Neuron (in vitro differentiated cells): ENCODE measurements around the gene MITF.

Experiments
- H2AFZ ChIP-seq: one replicate; pipeline ENCODE4 v1.6.1; 2013; ENCODE audit warnings: low read depth, mild to moderate bottlenecking, inconsistent platforms, low read length, moderate library complexity
- H3K27me3 ChIP-seq: one replicate; pipeline ENCODE4 v1.6.1; 2013; ENCODE audit warnings: low read length; ENCODE audit not compliant: insufficient read depth
- H3K36me3 ChIP-seq: one replicate; pipeline ENCODE4 v1.6.1; 2013; ENCODE audit warnings: low read length; ENCODE audit not compliant: insufficient read depth
- H3K4me1 ChIP-seq: one replicate; pipeline ENCODE4 v1.6.1; 2013; ENCODE audit warnings: low read length; ENCODE audit not compliant: insufficient read depth
- H3K4me3 ChIP-seq: 2 replicates; pipeline ENCODE4 v1.5.1; 2013; ENCODE audit warnings: mild to moderate bottlenecking, low read length, moderate library complexity
- H3K9me3 ChIP-seq: one replicate; pipeline ENCODE4 v1.6.1; 2013; ENCODE audit warnings: low read length

The MITF gene

DNA sequence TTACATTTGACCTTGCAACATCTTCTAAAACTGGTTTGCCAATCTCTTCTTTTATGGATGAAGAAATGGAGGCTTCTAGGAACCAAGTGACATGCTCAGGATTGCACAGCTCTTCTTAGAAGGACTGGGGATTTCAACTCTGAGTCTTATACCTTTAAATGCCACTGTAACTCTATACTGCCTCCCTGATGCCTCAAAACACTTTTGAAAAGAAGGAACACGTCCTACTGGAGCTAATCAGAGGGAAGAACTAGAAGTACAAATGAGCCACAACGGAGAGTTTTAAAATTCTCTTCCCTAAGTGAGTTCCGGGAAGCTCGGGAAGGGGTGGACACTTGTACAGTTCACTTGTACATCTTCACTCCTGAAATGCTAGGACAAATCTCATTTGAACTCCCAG is 949 bp upstream of the MITF start:
- Histone ChIP-seq H3K27me3 (peaks cover 31% of the 10 kb centered on the region), H3K4me3 (peak overlapping the region; percentile 53), H3K4me1 (peaks cover 10% of the 10 kb centered on the region), H2AFZ (peak overlapping the region; percentile 99), H3K36me3 (no peaks in the 10 kb centered on the region), H3K9me3 (no peaks in the 10 kb centered on the region)

DNA sequence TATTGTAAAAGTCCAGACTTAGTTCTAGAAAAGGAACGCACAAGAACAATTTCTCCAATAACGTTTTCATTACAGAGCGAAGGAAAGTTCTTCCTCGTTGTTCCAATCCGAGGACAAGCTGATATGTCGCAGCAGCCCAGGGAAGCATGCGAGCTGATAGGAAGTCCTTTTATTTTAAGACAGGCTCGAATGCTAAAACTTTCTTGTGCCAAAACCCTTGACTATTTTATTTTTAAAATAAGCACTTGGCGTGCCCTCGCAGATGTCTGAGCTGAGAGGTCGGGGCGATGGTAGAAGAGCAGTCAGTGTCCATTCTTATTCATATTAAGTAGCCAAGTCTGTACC is 433 bp upstream of the MITF start:
- H3K27me3 ChIP-seq: peaks cover 31% of the 10 kb centered on the region
- peak overlapping the region; percentile 53 for H3K4me3 ChIP-seq
- no peaks in the 10 kb centered on the region for H3K9me3 ChIP-seq
- H2AFZ ChIP-seq: peak overlapping the region; percentile 99
- no peaks in the 10 kb centered on the region for H3K36me3 ChIP-seq
- peaks cover 10% of the 10 kb centered on the region for H3K4me1 ChIP-seq

DNA sequence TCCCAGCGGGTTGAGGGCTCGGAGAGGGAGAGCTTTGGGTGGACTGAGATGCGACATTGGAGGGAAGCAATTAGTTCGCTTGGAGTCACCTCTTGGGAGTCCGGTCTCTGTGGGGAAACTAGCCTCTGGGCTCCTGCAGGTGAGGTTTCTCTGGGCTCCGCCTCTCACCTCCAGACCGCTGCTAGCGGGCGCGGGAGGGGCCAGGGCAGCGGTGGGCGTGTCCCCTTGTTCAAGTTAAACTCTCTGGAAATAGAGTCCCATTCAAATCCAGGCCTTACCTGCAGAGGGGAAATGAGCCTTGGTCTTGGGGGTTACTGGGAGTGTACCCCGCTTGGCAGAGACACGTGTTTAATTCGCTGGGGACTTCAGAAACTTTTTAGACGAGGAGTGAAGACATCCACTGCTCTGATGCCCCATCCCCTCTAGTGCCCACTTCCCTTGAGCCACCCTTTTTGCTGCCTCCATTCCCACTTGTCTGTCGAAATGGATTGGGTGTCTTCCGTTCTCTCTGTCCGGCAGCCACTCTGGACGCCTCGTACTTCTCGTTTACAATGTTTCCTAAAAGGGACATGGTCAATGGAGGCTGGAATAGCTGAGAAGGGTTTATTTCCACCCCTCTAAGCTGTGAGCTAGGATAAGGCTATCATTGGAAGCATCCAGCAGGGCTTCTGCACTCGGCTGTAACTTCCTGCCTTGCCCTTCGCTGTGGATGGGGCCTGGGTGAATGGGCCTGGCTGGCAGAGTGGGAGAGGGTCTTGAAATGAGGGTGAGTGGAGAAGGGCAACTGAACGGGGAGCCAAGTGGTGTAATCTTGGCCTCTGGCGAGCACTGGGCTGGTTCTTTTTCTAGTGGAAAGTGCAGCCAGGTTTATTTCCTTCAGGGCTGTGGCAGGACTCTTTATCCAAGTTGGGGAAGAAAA is 1.1 kb downstream of the MITF start:
- H3K9me3 ChIP-seq: no peaks in the 10 kb centered on the region
- peaks cover 28% of the 10 kb centered on the region for H3K27me3 ChIP-seq
- peaks cover 10% of the 10 kb centered on the region for H3K4me1 ChIP-seq
- peak overlapping the region; percentile 53 for H3K4me3 ChIP-seq
- no peaks in the 10 kb centered on the region for H3K36me3 ChIP-seq
- H2AFZ ChIP-seq: peak overlapping the region; percentile 99

DNA sequence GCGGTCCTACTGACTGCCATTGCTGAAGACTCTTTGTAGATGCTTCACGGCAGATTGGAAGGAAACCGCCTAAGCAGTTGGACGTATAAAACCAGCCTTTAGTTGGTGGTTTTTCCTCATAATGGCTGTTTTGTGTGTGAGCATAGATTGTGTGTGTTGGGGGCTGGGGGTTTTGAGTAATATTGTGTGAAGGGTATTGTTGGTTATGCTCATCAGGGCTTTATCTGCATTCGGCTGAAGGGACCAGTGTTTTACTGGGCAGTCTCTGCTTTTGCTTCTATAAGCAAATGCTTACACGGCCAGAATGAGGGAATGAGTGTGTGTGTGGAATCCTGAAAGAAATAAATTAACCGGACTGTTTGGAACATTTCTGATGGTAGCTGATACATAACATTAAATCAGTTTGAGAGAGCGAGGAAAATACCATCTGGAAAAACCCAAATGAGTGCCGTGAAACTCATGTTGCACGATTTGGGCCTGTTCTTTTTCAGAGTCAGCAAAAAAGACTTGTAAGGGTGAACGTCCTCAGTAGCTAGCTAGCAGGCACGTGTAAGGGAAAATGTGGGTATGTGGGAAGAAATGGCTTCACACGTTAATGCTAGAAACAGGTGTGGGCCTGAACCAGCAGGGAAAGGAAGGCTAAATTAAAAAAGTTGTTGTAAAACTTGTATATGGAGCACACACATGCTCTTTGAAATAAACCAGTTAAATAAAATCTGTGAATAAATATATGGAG is 1.9 kb downstream of the MITF start:
- Histone ChIP-seq H3K27me3 (peaks cover 28% of the 10 kb centered on the region), H2AFZ (no peak overlapping the region), H3K4me1 (peaks cover 10% of the 10 kb centered on the region), H3K4me3 (no peak overlapping the region), H3K36me3 (no peaks in the 10 kb centered on the region), H3K9me3 (no peaks in the 10 kb centered on the region)

DNA sequence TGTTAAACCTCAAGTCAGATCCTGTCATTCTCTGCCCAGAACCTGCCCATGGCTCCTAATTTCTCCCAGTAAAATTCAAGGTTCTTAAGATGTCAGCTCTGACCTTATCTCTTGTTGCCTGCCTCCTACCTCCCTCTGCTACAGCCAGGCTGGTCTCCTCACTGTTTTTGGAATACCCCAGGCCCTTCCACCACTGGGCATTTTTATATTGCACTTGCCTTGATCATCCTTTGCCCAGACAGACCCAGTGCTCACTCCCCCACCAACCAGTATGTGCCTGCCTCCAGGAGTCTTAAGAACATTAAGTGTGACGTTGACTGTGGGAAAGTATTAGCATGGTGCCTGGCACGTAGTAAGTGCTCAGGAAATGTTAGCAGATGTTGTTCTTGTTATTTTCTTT is 3.1 kb downstream of the MITF start:
- Histone ChIP-seq H2AFZ (no peak overlapping the region), H3K9me3 (no peaks in the 10 kb centered on the region), H3K4me1 (peaks cover 10% of the 10 kb centered on the region), H3K4me3 (no peak overlapping the region), H3K36me3 (no peaks in the 10 kb centered on the region), H3K27me3 (peaks cover 22% of the 10 kb centered on the region)

DNA sequence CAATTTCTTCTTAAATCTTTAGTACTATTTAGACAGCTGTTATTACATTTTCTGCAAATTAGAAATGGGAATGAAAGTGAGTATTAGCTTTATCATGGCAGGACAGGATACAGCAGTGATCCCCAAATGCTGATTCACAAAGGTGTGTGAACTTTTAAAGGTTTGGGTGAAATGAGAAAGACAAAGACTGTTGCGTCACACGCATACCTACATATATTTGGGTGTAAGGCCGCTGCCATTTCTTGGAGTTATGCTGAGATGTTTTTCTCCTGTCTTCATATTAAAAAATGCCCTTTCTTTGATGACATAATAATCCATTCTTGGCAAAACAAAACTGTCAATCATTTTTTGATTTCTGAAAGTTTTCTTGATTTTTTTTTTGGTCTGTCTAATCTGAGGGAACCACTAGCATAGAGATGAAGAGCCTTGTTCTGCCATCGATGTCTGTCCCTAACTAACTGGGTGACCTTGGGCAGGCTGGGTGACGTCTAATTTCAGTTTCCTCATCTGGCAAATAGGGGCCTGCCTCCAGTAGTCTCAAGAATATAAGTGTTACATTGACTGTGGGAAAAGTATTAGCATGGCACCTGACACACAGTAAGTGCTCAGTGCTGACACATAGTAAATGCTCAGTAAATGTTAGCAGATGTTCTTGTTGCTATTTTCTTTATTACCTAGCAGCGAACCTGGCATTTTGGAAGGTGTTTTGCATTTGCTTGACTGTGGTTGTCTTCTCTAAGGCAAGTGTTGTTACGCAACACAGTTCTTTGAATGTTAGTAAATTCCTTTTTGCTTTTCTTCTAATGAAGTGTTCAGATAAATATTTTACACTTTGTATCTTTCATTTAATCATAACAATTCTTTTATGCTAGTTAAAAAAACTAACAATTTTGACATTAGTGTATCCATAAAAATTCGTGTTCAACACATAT is 5.0 kb downstream of the MITF start:
- peaks cover 5% of the 10 kb centered on the region for H3K4me1 ChIP-seq

DNA sequence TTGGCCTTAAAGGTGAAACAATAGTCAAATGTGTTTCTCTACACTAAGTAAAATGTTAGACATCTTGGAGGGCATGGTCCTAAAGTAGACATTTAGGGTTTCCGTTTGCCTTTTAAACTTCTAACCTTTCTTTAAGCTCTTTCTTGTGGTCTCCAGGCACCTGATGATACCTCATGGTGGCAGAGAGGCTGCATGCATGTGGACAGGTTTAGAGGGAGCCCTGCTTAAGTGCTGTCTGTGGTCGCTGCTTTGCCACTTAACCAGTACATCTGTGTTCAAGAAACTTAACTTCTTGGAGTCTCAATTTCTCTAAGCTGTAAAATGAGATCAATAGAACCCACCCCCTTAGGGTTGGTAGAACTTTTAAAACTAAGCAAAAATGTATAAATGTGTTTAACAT is 6.2 kb downstream of the MITF start:
- Histone ChIP-seq H3K36me3 (no peaks in the 10 kb centered on the region), H2AFZ (no peak overlapping the region), H3K9me3 (no peaks in the 10 kb centered on the region), H3K4me1 (no peaks in the 10 kb centered on the region), H3K4me3 (no peak overlapping the region), H3K27me3 (peaks cover 10% of the 10 kb centered on the region)

More for the DNA sequence above, 5.0 kb downstream of the MITF start:
- no peak overlapping the region for H2AFZ ChIP-seq
- H3K4me3 ChIP-seq: no peak overlapping the region
- peaks cover 19% of the 10 kb centered on the region for H3K27me3 ChIP-seq
- no peaks in the 10 kb centered on the region for H3K36me3 ChIP-seq
- no peaks in the 10 kb centered on the region for H3K9me3 ChIP-seq

DNA sequence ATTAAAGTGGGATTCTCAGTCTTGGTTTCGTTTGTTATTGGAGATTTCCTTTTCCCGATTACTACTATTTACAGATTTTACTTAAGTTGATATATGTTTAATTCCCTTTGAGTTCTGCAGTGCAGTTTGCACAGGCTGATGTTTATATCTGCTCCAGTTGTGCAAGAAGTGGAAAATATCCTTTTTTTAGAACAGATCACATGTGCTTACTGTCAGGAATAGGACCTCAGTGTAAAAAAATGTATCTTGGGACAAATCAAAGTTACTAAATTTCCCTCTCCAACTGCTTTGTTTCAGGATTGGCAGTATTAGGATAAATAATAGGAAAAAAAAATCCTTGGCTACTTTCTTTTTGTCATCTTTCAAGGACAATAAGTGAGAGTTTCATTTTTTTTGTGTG is 6.9 kb downstream of the MITF start:
- H3K36me3 ChIP-seq: no peaks in the 10 kb centered on the region
- no peaks in the 10 kb centered on the region for H3K9me3 ChIP-seq
- H3K4me1 ChIP-seq: no peaks in the 10 kb centered on the region
- peaks cover 4% of the 10 kb centered on the region for H3K27me3 ChIP-seq
- no peak overlapping the region for H3K4me3 ChIP-seq
- no peak overlapping the region for H2AFZ ChIP-seq

DNA sequence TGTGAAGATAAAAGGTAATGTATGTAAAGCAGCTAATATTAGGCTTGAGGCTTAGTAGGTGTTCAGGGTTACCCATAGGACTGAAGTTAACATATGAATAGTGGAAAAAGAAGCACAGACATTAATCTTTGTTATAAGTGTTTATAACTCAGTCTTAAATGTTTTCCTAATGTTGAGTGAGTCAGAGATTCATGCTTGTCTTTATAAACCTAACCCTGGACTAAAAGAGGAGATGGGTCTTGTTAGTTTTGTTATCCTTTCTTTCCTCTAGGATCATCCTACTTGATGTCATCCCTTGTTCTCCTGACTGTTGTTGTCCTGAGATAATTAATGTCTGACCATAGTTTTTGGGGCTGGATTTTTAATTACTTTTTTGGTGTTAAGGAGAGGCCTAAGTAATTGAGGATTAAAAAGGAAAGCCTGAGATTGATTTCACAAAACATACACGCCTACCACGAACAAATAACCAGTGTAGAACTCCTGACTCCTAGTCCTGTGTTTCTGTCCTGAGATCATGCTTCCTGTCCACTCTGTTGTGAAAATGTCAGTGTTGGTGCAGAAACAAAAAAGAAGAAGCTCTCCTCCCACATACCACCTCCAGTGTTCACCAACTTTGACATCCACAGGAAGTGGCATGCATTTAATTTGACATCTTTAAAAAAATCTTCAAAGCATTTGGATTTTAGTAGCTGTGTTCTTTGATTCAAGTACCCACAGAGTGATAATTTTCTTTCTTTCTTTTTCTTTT is 8.4 kb downstream of the MITF start:
- no peaks in the 10 kb centered on the region for H3K27me3 ChIP-seq

DNA sequence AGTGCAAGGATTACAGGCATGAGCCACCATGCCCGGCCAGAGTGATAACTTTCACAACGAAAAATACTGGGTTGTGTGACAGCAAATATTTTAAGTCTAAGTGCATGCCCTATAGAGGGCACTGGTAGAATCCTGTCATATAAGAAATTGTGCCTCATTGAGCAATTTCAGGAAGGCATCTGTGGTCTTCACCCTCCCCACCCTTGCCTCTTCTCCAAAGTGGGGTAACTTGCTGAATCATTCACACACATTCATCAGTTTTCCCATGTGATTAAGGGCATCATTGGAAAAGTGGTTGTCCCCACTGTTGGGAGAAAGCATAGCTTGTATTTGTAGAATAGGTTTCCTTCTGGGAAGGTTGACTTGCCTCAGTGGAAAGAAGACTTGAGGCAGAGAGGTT is 9.2 kb downstream of the MITF start:
- H3K4me1 ChIP-seq: no peaks in the 10 kb centered on the region
- no peaks in the 10 kb centered on the region for H3K27me3 ChIP-seq
- H3K9me3 ChIP-seq: no peaks in the 10 kb centered on the region

More for the DNA sequence above, 8.4 kb downstream of the MITF start:
- Histone ChIP-seq H2AFZ (no peak overlapping the region), H3K4me1 (no peaks in the 10 kb centered on the region), H3K9me3 (no peaks in the 10 kb centered on the region), H3K4me3 (no peak overlapping the region), H3K36me3 (no peaks in the 10 kb centered on the region)

DNA sequence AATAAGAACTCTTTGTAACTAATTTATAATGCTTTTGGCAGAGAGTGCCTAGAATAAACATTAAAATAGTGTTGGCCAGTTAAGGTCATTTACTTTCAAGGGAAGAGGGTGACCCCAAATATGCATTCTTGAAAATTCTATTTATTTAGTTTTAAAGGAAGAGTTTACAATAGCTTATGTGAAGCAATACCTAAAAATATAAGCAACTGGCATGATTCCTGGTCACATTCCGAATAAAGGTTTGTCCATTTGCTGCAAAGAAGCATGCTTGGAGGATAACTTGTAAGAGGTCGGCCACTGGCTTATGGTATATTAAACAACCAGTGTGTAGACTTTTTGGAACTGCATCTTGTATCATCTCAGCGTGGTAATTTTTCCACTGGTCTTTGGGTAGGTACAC is 10.2 kb downstream of the MITF start:
- H3K27me3 ChIP-seq: no peaks in the 10 kb centered on the region
- no peak overlapping the region for H3K4me3 ChIP-seq
- no peak overlapping the region for H2AFZ ChIP-seq
- H3K36me3 ChIP-seq: no peaks in the 10 kb centered on the region
- H3K4me1 ChIP-seq: no peaks in the 10 kb centered on the region
- no peaks in the 10 kb centered on the region for H3K9me3 ChIP-seq

More for the DNA sequence above, 9.2 kb downstream of the MITF start:
- Histone ChIP-seq H3K4me3 (no peak overlapping the region), H3K36me3 (no peaks in the 10 kb centered on the region), H2AFZ (no peak overlapping the region)

DNA sequence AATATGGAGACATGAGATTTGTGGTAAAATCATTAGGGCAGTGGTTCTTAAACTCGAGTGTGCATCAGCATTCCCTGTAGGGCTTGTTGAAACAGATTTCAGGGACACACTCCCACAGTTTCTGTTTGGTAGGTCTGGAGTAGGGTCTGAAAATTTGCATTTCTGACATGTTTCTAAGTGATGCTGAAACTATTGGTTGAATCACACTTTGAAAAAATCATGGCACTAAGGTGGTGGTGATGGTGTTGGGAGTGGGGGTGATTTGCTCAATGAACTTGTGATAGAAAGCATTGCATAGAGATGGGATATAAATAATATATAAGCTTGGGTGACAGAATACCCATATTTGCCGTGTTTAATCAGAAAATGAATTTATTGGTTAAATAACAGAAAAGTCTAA is 11.3 kb downstream of the MITF start:
- Histone ChIP-seq H3K27me3 (no peaks in the 10 kb centered on the region), H3K4me3 (no peak overlapping the region), H3K4me1 (no peaks in the 10 kb centered on the region), H3K36me3 (no peaks in the 10 kb centered on the region), H2AFZ (no peak overlapping the region), H3K9me3 (no peaks in the 10 kb centered on the region)
